Measurements from ENCODE around the gene CCDC183. TPM values are rescaled to one million over a fixed set of nuclear protein-coding genes. Genes with fewer than 3 reads are reported as not detected.
"Not testable (repeated sequence)": the region's sequence is repeated elsewhere in the genome, so short reads cannot be mapped to it uniquely, and the experiment has no call there.

CCDC183 gene
- total RNA-seq, 4 donors from 2014 or later: 25.2 to 161 (median 63.5) TPM

GRCh38 chr9:136786451-136786850 is 9.7 kb upstream of the CCDC183 start:
- Histone ChIP-seq H3K27me3 (no peaks in the 10 kb centered on the region), H3K27ac (peak overlapping the region in 1 of 4 donors; percentile 95), H3K4me3 (no peak overlapping the region), H3K9me3 (no peaks in the 10 kb centered on the region), H3K4me1 (peaks cover 14 to 33% (median 22%) of the 10 kb centered on the region in 4 donors), H3K36me3 (no peaks in the 10 kb centered on the region)
- in situ Hi-C loops (cut with MboI; ENCODE audit: low pct_ligation_motif_present in 1 of 4, low pct_unique_long_range_greater_than_20kb in 1 of 4, low sequenced_read_pairs in 3 of 4): loop anchor here (10.0 to 25.0 kb wide), 3 partner anchors 248 to 258 kb away; partner anchors contain the start of genes FUT7 (in 3 of the 4), NPDC1 (in 3 of the 4) and ABCA2 (in 2 of the 4)
- intact Hi-C loops (cut with DNase I; ENCODE audit: low total_unique reads): loop anchor here (2.0 kb wide), 1 partner anchor 248 kb away; no protein-coding TSS in a partner anchor
- 63% methylated on average over 10 of the region's 10 CpGs; no CpG with 5 or more reads in 1 of the 2 donors for WGBS, 2 donors (ENCODE audit: low coverage in 1 of 2)
- DNase-seq: no peak
- TF ChIP-seq, protein P1, sequence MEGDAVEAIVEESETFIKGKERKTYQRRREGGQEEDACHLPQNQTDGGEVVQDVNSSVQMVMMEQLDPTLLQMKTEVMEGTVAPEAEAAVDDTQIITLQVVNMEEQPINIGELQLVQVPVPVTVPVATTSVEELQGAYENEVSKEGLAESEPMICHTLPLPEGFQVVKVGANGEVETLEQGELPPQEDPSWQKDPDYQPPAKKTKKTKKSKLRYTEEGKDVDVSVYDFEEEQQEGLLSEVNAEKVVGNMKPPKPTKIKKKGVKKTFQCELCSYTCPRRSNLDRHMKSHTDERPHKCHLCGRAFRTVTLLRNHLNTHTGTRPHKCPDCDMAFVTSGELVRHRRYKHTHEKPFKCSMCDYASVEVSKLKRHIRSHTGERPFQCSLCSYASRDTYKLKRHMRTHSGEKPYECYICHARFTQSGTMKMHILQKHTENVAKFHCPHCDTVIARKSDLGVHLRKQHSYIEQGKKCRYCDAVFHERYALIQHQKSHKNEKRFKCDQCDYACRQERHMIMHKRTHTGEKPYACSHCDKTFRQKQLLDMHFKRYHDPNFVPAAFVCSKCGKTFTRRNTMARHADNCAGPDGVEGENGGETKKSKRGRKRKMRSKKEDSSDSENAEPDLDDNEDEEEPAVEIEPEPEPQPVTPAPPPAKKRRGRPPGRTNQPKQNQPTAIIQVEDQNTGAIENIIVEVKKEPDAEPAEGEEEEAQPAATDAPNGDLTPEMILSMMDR (IDR thresholded peaks at IDR 0.05): no peak
- TF ChIP-seq POLR2A (IDR thresholded peaks at IDR 0.05) (no peak), POLR2AphosphoS5 (IDR thresholded peaks at IDR 0.05) (no peak), EP300 (IDR thresholded peaks at IDR 0.05; ENCODE audit: low read depth) (no peak)

DNA sequence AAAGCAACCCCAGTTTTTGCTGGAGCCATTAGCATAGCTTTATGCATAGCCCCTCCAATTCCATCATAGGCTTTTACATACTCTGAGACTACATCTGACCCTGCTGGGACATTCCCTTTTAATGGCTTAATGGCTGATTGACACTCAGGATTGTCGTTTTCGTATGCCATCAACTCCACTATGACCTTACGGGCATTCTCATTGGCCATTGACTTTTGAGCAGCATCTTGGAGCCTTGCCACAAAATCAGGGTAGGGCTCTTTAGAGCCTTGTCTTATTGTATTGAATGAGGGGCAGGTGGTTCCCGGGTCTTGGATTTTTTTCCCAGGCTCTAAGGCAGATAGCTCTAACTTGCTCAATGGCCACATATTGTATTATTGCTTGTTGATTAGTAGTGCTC is 9.2 kb upstream of the CCDC183 start:
- 17 to 29% methylated on average over 4 of the region's 4 CpGs for WGBS, 2 donors (ENCODE audit: low coverage in 1 of 2)
- peaks cover 14 to 38% (median 27%) of the 10 kb centered on the region in 4 donors for H3K4me1 ChIP-seq
- not testable (repeated sequence) for H3K36me3 ChIP-seq, H3K27me3 ChIP-seq, H3K4me3 ChIP-seq, H3K9me3 ChIP-seq
- H3K27ac ChIP-seq: peak overlapping the region in 1 of 4 donors; percentile 95
- in situ Hi-C loops (cut with MboI; ENCODE audit: low pct_ligation_motif_present in 1 of 4, low pct_unique_long_range_greater_than_20kb in 1 of 4, low sequenced_read_pairs in 3 of 4) (loop anchor here (10.0 to 25.0 kb wide), 3 partner anchors 248 to 258 kb away; partner anchors contain the start of genes FUT7 (in 3 of the 4), NPDC1 (in 3 of the 4) and ABCA2 (in 2 of the 4)), intact Hi-C loops (cut with DNase I; ENCODE audit: low total_unique reads) (loop anchor here (2.0 kb wide), 1 partner anchor 248 kb away; no protein-coding TSS in a partner anchor)
- peak; percentile 45 for DNase-seq

DNA sequence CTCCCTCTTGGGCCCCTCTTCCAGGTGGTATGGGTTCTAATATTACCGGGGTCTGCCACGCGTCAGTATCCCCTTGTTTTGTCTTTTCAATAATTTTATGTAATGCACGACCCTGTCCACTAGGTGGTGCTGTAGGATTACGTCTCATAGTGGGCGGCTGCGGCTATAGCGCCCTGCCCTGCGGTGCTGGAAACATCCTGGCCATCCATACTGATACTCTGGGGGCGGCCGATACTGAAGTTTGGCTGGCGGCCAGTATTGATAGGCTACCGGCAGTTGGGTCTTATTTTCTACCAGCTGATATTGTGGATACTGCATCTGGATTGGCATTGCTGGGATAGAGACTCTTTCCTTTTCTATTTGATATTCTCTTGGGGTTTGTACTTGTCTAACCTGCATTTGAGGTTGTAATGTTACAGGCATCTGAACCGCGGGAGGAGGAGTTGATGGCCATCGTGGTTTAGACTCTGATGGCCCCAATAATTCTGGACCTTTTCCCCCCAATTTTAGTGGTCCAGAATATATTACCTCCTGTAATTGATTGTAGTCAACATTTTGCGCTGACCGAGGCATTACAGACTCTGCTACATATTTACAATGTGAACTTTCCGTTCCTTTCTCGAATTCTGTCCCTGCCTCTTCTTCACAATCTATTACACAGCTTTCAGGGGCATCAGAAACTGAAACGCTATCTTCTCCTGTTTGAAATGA is 8.3 kb upstream of the CCDC183 start:
- intact Hi-C loops (cut with DNase I; ENCODE audit: low total_unique reads) (loop anchor here (2.0 kb wide), 1 partner anchor 247 kb away; no protein-coding TSS in a partner anchor), in situ Hi-C loops (cut with MboI; ENCODE audit: low pct_ligation_motif_present in 1 of 4, low pct_unique_long_range_greater_than_20kb in 1 of 4, low sequenced_read_pairs in 3 of 4) (loop anchor here (10.0 to 25.0 kb wide), 3 partner anchors 247 to 257 kb away; partner anchors contain the start of genes FUT7 (in 3 of the 4), NPDC1 (in 3 of the 4) and ABCA2 (in 2 of the 4))
- DNase-seq: peak; percentile 77
- Histone ChIP-seq H3K9me3 (no peaks in the 10 kb centered on the region), H3K27ac (peak overlapping the region; percentile 95 to 99 (median 96)), H3K36me3 (no peaks in the 10 kb centered on the region), H3K4me1 (peaks cover 19 to 46% (median 36%) of the 10 kb centered on the region in 4 donors), H3K27me3 (no peaks in the 10 kb centered on the region), H3K4me3 (peak overlapping the region in 2 of 4 donors; percentile 7 to 33)
- 10 to 28% methylated on average over 8 to 21 of the region's 21 CpGs for WGBS, 2 donors (ENCODE audit: low coverage in 1 of 2)
- TF ChIP-seq EP300 (IDR thresholded peaks at IDR 0.05; ENCODE audit: low read depth): no peak
- no peak for TF ChIP-seq POLR2A (IDR thresholded peaks at IDR 0.05)
- no peak for TF ChIP-seq POLR2AphosphoS5 (IDR thresholded peaks at IDR 0.05)
- TF ChIP-seq, protein P1 (IDR thresholded peaks at IDR 0.05): peak; percentile 85 to 94 (median 89)

- Histone ChIP-seq H3K27ac (peak overlapping the region; percentile 95 to 99 (median 96)), H3K4me3 (peak overlapping the region in 2 of 4 donors; percentile 7 to 33), H3K4me1 (peaks cover 19 to 57% (median 46%) of the 10 kb centered on the region in 4 donors)
- WGBS, 2 donors (ENCODE audit: low coverage in 1 of 2): 25 to 50% methylated on average over 13 to 27 of the region's 27 CpGs
- intact Hi-C loops (cut with DNase I; ENCODE audit: low total_unique reads); H3K36me3 ChIP-seq; H3K9me3 ChIP-seq; H3K27me3 ChIP-seq: not testable (repeated sequence)
- DNase-seq: peak; percentile 63
- TF ChIP-seq POLR2AphosphoS5 (IDR thresholded peaks at IDR 0.05): peak; percentile 23 to 49 (median 49)
- TF ChIP-seq, protein P1 (IDR thresholded peaks at IDR 0.05): peak in 1 of 5 experiments; percentile 27
- peak; percentile 47 for TF ChIP-seq POLR2A (IDR thresholded peaks at IDR 0.05)
- in situ Hi-C loops (cut with MboI; ENCODE audit: low pct_ligation_motif_present in 1 of 4, low pct_unique_long_range_greater_than_20kb in 1 of 4, low sequenced_read_pairs in 3 of 4): loop anchor here (10.0 to 25.0 kb wide), 3 partner anchors 246 to 256 kb away; partner anchors contain the start of genes FUT7 (in 3 of the 4), NPDC1 (in 3 of the 4) and ABCA2 (in 2 of the 4)
These were observed 7.3 kb upstream of the CCDC183 start for GRCh38 chr9:136788644-136789522.
